GM04504 (cell line): ENCODE measurements around the gene ATP1A2.
"Not testable (repeated sequence)": the region's sequence is repeated elsewhere in the genome, so short reads cannot be mapped to it uniquely, and the experiment has no call there.

Experiments used
- DNase-seq: peaks from one replicate; pipeline ENCODE4 v3.0.0-alpha.2; 2012; ENCODE audit warnings: low read depth

Gene ATP1A2

DNA sequence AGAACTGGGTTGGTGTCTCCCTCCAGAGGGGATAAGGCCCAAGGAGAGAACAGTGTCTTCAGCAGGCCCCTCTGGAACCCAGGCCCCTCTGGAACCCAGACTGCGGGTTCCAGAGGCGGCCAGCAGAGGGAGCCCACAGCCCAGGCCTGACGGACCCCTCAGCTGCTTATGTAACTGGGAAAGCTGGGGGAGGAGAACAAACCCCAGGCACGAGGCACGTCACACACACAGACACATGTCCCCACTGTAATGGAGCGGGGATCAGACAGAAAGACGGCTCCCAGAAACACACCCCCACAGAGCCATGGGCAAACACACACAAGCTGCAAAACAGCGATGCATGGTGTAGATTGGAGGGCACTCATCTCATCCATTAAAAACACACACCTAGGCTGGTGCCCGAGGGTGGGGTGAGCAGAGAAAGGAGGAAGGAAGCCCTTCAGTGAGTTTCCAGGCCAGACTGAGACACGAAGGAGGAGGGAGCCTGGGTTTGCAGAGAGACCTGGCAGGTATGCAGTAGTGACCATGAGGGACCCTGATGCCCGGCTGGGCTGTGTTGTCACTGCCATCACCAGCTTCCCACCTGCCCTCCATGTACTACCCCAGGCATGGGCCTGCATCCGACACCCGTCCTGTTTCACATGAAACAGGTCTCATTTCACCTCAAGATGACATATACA is 14.4 kb upstream of the ATP1A2 start:
- DNase-seq, result peak; percentile 64

DNA sequence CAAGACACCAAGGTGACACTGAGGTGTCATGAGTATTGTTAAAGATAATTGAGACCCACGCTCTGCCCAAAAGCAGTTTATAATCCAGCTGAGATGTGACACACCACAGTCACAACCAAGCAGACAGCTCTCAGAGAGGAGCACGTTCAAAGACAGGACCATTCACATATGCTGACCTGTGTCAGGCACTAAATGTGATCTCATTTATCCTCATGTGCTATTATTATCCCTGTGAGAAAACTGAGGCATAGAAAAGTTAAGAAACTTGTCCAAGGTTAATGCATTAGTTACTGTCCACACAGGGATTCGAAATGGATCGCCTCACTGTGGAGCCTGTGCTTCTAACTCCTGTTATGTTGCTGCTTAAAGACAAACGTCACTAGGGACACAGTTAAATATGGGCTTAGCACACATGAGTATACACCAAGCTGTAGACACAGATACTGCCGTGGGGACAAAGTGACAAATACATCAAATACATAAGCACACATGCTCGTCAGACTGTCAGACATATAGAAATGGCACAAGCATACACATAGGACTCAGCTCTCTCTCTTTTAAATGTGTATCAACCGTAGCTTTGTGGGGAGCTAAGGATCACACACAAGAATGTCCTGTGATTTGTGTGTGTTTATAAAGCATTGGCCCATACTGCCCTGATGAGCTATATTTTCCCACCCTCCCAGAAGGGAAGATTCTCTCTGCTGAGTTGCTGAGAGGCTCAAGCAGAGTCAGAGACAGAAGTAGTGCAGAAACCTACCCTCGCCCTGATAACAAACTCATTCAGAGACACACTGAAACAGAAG is 13.6 kb upstream of the ATP1A2 start:
- DNase-seq, result no peak

DNA sequence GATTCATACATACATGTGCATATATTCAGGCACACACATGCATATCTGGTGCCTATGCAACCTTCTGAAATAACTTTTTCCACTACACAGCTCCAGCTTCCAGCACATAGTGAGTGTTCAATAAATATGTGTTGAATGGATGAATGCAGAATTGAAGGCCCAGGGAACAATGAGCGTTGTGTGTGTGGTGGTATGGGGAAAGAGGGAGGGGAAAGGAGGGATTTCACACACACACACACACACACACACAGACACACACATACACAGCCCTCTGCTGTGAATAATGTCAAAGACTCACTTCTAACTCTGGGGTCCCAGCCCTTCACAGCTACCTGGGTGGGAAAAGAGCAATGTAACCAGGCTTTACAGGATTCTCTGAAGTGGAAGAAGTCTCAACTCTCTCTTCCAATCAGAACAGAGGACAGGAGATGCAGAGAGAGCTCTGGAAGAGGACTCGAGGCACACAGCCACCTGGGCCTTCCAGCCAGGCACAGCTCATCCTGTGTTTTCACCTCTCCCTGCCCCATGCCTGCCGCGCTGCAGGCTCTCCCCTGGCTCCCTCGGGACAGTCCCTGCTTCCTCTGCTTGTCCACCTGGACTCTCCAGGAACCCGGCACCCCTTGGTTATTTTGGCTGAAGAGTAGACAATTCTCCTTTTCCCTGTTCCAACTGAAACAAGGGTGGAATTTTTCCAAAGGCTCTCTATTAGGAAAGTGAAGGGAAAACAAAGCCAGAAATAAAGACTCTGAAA is 11.7 kb upstream of the ATP1A2 start:
- no peak for DNase-seq

DNA sequence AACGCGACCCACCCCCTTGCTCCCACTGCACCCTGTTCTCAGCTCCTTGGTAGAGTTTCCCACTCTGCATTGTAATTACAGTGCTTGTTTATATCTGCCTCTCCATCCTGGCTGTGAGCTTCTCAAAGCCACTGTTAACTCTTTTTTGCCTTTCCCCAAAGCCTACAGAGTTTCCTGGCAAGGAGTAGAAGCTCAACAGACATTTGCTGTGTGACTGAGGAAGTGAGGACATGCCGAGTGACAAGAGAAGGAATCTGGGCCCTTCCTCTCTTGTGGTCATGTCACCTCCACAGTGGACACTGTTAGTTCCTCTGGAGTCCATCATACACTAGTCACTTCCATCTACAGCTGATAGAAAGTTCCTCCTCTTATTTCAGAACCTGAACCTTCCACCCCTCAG is 11.1 kb upstream of the ATP1A2 start:
- no peak for DNase-seq

DNA sequence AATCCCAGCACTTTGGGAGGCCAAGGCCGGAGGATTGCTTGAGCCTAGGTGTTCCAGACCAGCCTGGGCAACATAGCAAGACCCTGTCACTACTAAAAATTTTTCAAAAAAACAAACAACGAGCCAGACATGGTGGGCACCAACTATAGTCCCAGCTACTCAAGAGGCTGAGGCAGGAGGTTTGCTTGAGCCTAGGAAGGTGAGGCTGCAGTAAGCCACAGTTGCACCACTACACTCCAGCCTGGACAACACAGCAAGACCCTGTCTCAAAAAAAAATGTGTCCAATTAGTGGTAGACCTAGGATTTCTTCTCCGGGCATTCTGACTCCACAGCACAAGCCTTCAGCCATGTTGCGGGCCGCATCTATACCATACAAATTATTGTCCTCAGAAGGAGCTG is 10.4 kb upstream of the ATP1A2 start:
- DNase-seq, result no peak

DNA sequence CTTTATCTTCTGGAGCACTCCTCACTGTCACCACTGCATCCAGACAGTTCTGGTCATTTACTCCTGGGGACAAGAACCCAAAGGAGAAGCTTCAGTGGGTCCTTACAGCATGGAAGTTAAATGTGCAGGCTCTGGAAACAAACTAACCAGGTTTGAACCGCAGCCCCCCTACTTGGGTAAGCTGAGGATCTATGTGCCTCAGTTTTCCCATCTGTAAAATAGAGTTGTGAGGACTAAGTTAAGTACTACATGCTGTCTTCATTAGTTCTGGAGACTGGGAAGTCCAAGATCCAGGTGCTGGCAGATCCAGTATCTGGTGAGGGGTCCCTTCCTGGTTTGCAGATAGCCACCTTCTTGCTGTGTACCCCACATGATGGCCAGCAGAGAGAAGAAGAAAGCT is 8.0 kb upstream of the ATP1A2 start:
- no peak for DNase-seq

DNA sequence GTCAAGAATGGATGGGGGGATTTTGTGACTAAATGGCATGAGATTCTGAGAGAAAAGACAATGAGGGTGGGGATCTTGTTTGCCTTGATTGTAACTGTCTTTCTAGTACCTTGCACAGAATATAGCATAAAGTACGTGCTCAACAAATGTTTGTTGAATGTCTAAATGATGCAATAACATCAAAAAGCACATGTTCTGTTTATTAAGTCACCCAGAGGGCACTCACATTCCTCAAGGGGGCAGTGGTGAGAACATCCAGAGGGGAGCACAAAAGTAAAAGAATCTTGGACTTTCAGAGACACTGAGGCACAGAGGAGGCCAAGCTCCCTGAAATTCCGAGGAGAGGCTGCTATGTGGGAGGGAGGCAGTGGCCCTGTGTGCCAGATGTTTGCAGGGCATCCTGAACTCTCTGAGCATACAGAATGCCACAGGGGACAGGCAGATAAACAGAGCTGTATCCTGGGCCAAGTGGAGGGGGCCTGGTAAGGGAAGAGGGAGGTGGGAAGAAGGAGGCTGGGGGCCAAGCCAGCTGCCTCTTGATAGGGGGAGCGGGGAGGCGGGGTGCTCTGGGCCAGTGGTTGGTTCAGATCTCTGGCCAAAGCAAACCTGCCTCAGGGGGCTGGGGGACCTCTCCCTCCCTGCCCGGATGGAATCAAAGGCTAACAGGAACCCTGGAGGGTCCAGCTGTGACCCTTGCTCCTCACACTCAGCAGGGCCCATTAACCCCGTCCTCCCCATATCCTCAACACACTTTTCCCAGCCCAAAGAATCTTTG is 6.5 kb upstream of the ATP1A2 start:
- DNase-seq, result no peak

DNA sequence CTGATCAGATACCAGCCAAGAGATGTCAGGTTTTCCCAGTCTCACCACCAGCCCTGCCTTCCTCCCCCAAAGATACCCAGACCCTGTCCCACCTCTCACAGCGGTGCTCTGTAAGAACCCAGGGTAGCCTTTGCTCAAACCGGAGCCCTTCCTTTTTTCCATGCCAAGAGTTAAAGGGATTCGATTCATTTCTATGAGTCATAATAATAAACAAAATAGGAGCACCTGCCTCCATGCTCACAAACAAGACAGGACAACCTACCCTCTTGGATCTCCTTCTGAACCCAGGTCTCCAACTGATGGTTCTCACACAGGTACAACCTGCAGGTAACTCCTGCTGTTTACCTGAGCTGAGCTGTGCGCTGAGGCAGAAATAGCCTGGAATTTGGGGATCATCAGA is 5.9 kb upstream of the ATP1A2 start:
- DNase-seq, result no peak

DNA sequence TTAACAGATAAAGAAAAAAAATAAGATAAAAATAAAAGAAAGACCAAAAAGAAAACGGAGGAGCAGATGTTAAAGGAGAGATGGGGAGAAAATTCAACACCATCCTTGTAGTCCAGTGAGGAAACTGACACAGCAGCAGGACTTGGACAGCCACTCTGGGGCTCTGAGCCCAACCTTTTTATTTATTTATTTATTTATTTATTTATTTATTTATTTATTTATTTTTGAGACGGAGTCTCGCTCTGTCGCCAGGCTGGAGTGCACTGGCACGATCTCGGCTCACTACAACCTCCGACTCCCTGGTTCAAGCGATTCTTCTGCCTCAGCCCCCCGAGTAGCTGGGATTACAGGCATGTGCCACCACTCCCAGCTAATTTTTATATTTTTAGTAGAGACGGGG is 4.1 kb upstream of the ATP1A2 start:
- not testable (repeated sequence) for DNase-seq

DNA sequence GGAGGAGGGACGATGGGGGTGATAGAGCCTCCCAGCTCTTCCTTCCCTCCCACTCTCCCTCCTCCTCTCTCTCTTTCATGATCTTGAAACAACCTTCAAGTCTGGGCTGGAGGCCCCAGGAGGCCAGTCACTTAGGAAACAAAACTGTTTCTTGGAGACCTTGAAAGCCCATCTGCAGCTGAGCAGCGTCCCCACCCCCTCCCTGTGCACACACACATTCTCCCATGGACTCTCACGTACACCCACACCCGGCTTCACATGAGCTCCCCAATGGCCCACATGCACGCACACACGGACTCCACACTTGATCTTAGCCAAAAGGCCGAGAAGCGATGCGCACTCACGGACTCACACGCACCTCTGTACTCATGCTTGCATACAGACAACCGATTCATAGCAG is 3.2 kb upstream of the ATP1A2 start:
- no peak for DNase-seq

DNA sequence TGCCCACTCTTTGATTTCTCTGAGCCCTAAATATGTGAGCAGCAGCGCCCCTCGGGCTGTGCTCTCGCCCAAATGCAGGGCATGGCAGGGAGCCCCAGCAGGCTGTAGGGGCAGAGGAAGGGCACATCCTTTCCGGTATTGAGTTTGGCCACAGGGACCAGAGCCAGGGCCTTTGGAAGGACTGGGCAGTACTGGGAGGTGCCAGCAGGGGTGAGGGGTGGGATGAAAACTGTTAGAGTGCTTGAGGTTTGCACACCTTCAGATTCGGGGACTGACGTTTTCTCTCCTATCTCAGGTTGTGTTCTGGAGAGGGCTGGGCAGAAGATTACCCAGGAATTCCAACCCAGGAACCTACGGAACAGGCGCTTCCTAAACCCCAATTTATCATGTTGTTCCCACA is 2.2 kb upstream of the ATP1A2 start:
- no peak for DNase-seq

DNA sequence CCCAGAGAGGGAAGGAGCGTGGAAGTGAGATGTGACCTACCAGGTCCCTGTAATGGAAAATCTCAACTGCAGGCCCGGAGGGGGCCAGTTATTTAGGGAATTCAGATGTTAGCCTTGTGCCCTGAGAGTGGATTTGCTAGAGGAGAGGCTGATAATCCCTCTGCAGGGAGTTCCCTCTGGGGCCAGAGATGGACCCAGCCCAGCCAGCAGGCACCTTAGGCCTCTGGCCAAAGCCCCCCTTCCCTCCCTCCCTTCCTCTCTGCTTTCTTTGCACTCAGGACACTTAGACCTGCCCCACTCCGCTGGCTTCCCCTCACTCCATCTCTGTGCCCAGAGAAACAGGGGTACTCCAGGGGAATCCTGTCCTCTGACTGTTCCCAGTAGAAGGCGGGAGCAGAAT is 1.5 kb upstream of the ATP1A2 start:
- DNase-seq, result no peak

DNA sequence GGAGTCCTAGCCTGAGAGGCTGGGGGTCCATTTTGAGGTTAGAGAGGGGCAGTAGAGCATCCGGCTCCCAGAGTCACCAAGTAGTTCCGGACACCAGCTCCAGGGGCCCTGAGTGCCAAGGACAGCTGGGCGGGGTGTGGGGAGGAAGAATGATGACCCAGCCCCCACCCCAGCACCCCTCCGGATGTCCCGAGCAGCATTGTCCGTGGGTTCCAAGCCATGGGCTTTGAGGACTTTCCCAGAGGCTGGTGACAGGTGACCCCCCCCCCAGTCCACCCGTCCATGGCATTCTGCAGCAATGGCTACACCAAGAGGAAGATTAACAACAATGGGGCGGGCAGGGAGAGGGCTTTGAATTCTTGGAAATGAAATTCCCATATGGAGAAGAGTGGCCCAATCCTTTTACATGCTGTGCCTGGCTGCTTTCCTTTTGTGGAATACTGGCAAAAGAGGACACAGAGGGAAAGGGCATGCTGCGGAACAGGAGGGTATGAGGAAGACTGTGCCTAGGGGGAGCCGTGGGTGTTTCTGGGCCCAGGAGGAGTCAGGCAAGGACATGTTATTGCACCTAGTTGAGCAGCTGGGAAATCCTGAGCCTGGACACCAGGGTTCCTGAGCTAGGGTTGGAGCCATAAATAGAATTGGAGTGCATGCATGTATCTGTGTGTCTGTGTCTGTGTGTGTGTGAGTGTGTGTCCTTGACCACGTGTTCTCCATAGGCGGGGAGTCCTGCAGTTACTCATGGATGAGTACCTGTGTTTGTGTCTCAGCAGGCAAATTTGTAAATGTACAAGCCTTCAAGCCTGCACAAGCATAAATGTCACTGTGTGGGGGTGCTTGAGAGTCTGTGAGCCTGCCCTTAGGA is 956 bp downstream of the ATP1A2 start:
- no peak for DNase-seq

DNA sequence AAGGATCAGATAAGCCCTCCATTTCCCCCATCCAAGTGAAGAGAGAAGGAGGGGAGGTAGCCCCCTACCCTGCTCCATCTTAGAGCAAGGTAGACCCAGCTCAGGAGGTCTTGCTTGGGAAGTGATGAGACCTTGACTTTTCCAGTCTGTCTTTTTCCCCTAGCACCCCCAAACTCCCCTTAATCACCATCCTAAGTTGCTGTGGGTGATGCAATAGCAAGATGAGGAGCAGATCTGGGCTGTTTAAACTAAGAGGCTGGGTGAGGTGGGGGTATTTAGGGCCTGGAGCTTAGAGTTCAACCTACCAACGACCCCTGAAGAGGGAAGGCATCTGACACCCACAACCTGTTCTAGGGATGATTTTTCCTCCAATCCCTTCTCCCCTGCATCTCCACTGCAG is 1.7 kb downstream of the ATP1A2 start:
- no peak for DNase-seq

DNA sequence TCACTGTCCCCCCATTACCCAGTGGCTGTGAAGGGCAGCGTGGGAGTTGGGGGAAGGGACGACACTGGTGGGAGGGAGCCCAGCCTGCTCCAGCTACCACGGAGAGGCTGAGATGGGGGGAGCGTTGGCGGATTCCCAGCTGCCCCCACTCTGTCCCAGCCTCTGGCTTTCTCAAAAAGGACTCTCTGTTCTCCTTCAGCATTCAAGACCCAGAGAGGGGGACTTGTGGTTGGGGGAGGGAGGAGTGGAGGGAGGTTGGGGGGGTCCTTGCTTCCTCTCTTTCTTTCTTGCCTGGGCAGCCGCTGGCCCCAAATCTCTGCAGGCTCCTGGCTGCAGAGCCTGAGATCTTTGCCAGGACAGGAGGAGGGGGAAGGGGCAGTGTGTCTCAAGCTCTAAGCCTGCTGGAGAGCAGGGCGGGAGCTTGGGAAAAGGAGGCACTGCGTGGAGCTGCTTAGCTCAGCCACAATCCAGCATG is 2.2 kb downstream of the ATP1A2 start:
- DNase-seq, result no peak

DNA sequence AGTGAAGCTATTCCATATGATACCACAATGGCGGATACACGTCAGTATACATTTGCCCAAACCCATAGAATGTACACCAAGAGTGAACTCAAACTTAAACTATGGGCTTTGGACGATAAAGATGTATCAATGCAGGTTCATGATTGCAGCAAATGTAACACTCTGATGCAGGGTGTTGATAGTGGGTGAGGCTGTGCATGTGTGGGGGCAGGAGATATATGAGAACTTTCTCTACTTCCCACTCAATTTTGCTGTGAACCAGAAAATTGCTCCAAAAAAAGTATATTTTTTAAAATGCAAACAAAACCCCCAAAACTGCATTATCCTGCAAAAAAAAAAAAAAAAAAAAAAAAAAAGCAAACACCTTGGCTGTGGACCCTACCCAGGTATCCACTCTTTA is 3.4 kb downstream of the ATP1A2 start:
- no peak for DNase-seq

DNA sequence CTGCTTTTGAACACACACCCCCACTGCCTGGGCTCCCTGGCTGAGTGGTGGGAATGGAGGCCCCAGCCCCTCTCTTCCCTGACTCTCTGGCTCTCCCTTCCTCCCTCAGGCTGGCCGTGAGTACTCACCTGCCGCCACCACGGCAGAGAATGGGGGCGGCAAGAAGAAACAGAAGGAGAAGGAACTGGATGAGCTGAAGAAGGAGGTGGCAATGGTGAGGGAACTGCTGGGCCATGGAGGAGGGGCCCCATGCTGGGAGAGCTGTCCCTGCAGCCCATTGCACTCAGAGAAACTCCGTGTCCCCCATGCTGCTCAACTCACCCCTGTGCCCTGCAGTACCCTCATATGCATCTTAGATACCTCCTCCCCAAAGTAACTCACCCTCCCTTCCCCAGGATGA is 5.2 kb downstream of the ATP1A2 start:
- no peak for DNase-seq

DNA sequence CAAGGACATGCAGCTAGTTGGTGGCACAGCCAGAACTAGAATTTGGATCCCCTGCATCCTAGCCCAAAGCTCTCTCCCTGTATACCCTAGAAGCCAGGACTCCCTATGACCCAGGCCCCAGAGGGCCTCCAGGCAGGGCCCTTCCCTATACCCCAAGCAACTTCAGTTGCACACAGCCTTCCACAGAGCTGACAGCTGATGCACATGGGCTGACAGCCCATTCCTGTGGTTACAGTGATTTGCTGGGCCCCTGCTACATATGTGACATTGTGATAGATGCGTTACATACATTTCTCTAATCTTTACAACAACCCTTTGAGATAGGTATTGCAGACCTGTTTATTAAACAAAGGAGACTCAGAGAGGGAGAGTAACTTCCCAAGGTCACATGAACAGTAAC is 5.8 kb downstream of the ATP1A2 start:
- no peak for DNase-seq

DNA sequence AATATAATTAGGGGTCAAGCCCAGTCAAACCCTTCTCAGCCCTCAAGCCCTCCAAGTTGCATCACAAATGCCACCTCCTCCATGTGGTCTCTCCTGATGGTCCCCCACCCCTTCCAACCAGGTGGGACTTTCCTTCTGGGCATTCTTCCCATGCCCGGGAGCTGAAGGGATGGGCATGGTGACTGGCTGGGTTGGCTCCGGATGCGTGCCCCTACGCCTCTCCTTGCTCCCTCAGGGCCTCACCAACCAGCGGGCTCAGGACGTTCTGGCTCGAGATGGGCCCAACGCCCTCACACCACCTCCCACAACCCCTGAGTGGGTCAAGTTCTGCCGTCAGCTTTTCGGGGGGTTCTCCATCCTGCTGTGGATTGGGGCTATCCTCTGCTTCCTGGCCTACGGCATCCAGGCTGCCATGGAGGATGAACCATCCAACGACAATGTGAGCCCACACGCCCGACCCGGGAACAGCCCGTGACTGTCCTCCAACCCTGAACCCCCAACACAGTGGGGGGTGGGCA is 7.5 kb downstream of the ATP1A2 start:
- DNase-seq, result no peak

DNA sequence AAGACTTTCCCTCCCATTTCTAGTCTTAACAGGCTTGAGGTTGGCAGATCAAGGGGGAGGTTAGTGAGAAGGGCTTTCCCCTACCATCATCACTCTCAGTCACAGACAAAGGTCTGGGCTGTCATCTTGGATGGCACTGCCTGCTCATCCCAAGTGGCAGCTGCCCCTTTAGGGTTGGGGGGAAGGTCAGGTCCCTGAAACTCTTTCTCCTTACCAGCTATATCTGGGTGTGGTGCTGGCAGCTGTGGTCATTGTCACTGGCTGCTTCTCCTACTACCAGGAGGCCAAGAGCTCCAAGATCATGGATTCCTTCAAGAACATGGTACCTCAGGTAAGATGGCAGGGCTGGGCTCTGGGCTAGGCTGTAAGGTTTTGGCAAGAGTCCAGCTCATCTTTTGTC is 8.2 kb downstream of the ATP1A2 start:
- DNase-seq, result no peak
